GM21529 (cell line): ENCODE measurements around the gene RNF213.
"Not testable (repeated sequence)": the region's sequence is repeated elsewhere in the genome, so short reads cannot be mapped to it uniquely, and the experiment has no call there.

Experiments used
- ATAC-seq: cut with Tn5 transposase; IDR thresholded peaks from one replicate; pipeline ENCODE4 v1.9.1; 2021; ENCODE audit not compliant: unreplicated experiment

Gene RNF213

DNA sequence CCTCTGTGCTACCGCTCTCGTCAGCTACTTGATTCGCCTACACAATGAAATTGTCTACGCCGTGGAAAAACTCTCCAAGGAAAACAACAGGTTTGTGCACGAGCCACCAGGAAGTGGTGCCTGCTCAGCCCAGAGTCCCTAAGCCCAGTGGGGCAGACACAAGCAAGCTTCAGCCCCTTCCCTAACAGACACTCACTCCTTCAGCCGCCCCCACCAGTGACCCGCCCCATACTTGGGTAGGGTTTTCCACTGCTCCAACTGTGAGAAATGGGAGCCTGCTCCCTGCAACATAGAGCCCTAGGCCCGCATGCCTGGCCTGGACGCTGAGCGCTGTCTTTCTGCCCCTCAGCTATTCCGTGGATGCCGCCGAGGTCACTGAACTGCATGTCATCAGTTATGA is 125.7 kb downstream of the RNF213 start:
- ATAC-seq, result no peak

DNA sequence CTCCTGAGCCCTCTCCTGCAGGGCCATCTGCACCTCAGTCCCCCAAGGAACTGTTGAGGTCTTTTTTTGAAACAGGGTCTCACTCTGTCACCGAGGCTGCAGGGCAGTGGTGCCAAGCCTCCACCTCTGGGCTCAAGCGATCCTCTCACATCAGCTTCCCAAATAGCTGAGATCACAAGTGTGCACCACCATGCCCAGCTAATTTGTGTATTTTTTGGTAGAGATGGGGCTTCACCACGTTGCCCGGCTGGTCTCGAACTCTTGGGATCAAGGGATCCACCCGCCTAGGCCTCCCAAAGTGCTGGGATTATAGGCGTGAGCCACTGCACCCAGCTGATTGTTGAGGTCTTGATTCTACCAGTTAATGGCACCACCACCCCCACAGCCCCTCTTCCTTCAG is 126.4 kb downstream of the RNF213 start:
- no peak for ATAC-seq

DNA sequence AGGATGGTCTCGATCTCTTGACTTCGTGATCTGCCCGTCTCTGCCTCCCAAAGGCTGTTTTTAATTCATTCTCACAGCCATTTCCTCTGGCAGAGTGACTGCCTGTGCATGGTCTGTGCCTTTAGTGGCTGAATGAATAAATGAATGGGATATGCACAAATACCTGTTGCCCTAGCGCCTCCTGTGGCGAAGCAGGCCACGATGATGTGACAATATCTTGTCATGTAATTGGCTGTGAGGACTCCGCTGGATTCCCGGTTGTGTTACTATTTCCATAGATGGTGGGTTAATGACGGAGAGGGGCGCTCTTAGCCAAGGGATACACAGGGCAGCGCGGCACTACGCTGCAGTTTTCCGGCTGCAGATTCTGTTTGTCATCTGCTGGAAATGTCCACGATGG is 127.5 kb downstream of the RNF213 start:
- no peak for ATAC-seq

DNA sequence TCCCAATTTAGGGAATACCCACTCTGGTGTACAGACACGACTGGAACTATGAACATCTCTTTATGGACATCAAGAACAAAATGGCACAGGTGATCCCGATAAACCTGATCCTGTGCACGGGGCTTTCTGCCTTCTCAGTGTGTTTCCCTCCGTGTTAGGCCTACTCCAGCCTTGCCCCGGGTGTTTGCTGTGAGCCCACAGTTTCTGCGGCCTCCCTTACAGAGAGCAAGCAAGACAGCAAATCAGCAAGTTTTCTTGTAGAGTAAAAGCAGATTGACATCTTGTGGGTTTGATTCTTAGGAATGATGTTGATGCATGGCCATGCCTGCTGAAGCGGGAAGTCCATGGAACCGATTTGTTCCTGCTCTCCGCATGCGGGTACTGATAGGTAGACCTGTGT is 127.9 kb downstream of the RNF213 start:
- ATAC-seq, result no peak

DNA sequence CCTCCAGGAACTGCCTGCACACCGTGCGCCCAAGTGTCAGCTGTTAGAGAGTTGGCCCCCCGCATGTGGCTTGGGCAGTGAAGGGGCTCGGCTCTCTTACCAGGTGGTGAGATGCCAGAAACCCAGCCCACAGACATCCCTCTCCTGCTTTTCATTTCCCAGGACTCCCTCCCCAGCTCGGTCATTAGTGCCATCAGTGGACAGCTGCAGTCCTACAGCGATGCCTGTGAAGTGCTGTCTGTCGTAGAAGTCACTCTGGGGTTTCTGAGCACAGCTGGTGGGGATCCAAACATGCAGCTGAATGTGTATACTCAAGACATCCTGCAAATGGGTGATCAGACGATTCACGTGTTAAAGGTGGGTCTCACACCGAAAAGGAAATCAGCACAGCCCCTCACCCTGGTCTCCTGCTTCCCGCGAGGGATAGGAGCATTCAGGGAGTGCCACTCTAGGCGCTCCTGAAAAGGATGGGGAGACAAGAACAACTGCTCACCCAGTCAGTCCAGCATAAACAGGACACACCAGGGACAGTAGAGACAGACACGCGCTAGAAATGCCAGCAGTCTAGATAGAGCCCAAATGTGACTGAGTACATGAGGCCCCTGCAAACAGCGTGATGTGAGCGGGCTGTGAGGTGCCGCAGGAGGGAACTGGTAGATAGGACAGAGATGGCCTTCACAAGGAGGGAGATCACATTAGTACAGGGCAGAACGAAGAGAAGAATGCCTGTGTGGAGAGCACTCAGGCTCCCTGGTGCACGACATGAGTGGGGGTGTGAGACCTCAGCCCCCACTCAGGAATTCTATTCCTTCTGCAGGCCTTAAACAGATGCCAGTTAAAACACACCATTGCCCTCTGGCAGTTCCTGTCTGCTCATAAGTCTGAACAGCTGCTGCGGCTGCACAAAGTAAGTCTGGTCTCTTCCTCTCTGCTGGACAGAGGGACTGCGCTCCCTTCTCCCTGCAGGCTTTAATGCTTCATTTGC is 128.7 kb downstream of the RNF213 start:
- ATAC-seq, result no peak

DNA sequence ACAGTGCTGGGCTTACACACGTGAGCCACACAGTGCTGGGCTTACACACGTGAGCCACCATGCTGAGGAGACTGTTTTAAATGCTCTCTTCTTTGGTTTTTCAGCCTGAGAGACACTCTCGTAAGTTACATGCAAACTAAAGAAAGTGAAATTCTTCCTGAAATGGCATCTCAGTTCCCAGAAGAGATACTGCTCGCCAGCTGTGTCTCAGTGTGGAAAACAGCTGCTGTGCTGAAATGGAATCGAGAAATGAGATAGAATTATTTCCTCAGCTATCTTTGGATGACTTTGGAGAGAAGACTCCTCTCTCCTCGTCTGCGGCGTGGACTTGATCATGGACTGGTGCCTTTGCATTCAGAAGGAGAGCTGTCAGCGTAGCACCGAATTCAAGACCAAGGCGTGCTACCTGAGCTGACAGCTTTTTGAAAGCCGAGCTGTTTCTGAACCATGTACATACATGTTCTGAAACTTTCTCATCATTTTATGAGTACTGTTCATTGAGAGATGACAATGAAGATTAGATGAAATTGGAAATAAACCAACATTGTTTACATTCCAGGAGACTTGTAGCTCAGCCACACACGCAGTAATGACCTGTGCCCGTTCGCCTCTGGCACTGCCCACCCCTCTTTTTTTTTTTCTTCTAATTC is 132.7 kb downstream of the RNF213 start:
- no peak for ATAC-seq

DNA sequence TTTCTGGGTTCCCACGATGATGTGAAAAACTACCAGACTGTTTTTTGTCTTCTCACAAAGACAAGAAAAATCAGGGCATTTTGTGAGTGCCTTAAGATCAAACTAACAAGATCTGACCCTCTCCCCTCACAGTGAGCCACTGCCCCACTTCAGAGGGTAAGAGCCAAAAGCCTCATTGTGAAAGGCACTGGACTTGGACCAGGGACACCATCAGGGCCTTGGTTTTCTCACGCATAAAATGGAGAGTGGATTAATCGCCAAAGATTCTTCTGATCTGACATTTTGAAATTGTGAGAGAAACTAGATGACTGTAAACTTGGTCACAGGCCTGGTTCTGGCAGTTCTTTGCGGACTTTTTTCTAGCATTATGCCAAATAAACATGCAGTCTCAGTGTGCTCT is 133.3 kb downstream of the RNF213 start:
- no peak for ATAC-seq

DNA sequence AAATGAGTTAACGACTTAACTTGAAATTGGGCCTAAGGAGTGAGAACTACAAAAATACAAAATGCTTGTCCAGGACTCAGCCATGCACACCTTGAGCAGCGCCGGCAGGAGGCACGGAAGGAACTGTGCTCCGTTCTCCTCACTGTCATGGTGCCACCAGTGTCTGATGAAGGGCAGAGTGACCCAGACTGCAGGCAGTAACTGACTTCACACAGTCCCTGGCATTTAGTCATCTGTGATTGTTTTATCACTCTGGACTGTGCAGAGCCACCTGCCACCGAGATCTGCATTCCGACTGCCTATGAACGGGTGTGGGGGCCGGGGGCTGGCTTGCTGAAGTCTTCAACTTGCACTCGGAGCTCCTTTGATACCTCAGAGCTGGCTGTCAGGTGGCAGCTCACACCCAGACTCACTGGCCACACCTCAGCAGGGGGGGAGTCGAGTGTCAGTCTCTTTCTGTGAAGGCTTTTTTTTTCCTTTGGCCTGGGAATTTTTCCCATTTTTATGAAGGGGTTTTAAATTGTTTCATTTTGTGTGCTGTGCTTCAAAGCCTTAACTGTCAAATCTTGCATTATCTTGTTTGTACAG is 134.1 kb downstream of the RNF213 start:
- no peak for ATAC-seq

DNA sequence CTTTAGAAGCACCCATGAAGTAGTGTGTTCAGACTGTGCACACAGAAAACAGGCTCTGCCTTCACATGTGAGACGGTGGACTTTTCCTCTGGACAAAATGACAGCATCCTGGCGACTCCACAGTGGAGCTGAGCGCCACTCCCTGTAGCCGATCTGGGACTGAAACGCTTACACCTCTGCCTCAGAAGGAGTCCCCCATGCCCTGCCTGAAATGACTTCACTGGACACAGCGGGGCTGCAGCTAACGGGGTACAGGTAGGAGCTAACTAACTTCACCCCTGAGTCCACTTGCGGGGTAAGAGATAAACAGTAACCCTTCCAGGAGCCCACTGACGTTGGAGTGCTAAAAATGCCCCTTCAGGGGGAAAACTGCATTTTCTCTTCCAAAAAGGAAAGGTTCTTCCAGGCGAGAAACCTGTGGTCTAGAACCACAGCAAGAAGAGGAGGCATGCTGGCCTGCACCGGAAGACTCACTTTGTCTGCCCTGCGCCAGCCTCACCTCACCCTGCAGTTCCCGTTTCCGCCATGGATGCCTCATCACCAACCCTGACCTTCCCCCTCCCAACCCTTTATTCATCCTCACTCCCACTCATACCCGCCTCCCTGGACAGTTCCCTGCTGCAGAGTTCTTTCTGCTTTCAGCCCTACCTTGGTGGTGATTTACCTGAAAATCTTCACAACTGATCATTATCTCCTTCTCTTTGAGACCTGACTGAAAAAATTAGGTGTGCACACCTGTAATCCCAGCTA is 134.9 kb downstream of the RNF213 start:
- no peak for ATAC-seq

DNA sequence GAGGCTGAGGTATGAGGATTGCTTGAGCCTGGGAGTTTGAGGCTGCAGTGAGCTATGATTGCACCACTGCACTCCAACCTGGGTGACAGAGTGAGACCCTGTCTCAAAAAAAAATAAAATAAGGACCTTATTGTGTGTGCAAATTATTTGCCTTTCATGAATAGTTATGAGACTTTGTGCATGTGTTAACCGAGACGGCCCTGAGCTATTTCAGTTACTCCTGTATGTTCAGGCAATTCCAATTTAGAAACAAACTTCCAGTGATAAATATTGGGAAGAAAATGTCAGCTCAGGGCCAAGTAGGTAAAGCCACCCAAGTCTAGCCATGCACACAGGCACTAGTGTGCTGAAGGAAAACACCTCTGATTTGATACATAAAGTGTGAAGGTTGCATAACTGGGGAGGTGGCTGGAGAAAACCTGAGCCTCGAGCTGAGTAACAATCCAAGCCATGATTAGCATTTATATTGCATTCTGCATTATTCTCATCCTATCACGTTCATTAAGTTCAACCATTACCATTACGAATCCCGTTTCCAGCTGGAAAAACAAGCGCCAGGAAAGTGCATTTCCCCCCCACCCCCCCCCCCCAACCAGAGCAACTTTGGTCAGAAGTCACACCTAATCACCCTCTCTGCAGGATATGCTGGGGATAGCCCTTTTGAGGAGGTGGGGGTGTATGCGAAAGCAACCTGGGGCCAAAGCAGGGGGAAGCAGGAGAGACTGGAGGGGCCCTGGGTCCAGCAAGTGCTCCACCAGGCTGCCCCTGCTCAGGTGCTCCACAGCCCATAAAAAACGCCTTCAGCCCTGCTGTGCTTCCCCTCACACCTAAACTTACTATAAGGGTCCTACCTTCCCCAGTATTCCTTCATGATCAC is 135.7 kb downstream of the RNF213 start:
- no peak for ATAC-seq

DNA sequence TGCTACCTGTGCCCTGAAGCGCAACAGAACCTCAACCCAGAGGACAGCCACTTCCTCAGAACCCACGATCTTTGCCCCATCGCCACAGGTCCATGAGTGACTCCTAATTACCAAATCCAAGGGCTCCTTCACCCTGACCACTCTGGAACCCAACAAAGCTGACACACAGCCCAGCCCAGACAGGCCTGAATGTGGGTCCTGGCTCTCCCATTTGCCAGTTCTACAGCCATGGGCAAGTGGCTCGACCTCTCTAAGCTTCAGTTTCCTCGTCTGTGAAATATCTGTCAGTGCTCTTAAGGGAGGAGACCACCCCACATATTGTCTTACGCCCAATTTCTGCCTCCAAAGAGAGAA is 136.4 kb downstream of the RNF213 start:
- ATAC-seq, result no peak

DNA sequence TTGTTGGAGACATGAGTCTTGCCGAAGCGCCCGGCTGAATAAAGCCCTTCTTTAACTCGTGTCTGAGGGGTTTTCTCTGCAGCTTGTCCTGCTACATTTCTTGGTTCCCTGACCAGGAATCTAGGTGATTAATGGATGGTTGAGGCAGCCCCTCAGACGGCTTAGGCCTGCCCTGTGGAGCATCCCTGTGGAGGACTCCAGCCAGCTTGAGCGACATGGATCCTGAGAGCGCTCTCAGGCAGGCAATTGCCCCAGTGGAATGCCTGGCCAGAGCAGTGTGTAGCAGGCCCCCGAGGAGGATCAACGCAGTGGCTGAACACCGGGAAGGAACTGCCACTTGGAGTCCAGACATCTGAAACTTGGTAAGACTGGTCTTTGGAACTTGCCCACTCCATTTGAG is 137.0 kb downstream of the RNF213 start:
- no peak for ATAC-seq

DNA sequence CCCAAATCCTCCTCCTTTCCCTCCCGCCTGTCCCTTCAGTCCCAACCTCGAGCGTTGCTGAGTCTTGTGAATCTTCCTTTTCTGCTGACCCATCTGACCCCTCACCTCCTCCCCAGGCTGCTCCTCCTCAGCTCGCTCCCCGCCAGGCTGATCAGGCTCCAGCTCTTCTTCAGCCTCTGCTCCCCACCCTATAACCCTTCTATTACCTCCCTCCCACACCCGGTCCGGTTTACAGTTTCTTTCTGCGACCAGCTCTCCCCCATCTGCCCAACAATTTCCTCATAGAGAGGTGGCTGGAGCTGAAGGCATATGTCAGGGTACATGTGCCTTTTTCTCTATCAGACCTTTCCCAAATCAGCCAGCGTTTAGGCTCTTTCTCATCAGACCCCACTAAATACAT is 140.4 kb downstream of the RNF213 start:
- not testable (repeated sequence) for ATAC-seq

DNA sequence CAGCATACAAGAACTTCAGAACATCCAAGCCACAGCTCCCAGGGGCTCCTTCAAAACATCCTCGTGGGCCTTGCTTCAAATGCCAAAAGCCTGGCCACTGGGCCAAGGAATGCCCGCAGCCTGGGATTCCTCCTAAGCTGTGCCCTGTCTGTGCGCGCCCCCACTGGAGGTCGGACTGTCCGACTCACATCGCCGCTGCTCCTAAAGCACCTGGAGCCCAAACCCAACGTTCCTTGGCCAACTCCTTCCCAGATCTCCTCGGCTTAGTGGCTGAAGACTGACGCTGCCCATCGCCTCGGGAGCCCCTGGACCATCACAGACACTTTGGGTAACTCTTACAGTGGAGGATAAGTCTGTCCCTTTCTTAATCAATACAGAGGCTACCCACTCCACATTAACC is 141.4 kb downstream of the RNF213 start:
- ATAC-seq, result not testable (repeated sequence)

DNA sequence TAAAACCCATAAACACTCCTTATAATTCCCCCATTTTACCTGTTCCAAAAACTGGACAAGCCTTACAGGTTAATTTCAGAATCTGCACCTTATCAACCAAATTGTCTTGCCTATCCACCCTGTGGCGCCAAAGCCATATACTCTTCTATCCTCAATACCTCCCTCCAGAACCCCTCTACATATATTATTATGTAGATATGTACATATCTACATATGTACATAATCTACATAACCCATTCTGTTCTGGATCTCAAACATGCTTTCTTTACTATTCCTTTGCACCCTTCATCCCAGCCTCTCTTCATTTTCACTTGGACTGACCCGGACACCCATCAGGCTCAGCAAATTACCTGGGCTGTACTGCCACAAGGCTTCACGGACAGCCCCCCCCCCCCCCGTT is 142.3 kb downstream of the RNF213 start:
- no peak for ATAC-seq

DNA sequence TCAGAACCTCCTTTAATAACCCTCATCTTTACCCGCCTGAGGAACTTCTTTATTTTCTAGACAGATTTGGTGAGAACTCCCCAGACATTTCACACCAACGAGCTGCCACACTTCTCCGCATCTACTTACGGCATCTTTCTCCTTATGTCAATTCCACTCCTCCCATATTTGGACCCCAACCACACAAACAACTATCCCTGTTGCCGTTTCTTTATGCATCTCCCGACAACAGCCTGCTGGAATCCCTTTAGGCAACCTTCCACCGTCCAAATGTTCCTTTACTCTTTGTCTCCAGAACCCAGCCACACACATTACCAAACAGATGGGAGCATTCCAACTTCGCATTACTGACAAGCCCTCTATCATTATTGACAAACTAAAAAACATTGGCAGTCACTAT is 145.5 kb downstream of the RNF213 start:
- no peak for ATAC-seq

DNA sequence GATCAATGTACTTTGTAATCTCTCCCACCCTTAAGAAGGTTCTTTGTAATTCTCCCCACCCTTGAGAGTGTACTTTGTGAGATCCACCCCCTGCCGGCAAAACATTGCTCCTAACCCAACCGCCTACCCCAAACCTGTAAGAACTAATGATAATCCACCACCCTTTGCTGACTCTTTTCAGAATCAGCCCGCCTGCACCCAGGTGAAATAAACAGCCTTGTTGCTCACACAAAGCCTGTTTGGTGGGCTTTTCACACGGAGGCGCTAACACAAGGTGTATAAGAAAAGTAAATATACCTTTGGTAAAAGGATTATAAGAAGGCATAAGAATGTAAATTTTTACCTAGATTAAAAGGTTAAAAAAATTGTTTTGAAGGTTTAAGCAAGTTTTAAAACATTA is 147.3 kb downstream of the RNF213 start:
- ATAC-seq, result not testable (repeated sequence)

DNA sequence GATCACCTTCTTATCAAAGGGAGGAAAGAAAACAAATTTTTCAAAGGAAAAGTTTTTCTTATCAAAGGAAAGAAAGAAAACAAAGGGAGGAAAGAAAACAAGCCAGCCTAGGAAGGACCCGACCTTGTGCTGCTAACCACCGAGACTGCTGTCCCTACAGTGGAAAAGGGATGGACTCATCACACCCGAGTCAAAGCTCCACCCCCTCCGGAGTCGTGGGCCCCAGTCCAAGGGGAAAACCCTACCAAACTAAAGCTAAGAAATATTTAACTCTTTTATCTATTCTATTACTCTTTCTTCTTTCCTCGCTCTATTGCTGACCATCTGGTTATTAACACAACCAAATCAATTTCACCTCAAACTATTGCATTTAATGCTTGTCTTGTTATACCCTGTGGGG is 148.2 kb downstream of the RNF213 start:
- no peak for ATAC-seq

DNA sequence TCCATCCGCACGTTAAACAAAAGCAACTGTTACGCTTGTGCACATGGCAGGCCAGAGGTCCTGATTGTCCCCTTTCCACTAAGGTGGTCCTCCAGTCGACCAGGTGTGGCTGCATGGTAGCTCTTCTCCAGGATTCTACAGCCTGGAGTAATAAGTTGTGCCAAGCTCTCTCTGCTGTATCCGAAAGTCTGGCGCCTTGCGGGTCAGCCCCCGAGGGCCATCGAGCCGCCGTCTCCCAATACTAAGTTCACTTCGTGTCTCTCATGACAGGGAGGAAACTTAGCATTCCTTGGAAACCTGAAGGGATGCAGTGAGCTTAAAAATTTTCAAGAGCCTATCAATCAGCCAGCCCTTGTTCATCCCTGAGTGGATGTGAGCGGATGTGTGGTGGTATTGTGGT is 149.0 kb downstream of the RNF213 start:
- ATAC-seq, result no peak

DNA sequence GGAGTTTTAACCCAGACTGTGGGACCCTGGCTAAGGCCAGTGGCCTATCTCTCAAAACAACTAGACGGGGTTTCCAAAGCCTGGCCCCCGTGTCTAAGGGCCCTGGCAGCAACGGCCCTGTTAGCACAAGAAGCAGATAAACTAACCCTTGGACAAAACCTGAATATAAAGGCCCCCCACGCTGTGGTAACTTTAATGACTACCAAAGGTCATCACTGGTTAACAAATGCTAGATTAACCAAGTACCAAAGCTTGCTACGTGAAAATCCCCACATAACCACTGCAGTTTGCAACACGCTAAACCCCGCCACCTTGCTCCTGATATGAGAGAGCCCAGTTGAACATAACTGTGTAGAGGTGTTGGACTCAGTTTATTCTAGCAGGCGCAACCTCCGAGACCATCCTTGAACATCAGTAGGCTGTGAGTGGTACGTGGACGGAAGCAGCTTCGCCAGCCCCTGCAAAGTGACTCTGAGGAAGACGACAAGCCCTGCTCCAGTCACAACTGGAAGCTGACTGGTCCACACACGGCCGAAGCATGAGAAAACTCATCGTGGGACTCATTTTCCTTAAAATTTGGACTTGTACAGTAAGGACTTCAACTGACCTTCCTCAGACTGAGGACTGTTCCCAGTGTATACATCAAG is 149.9 kb downstream of the RNF213 start:
- ATAC-seq, result not testable (repeated sequence)
